Measurements from ENCODE around the gene MCU.
"Not testable (repeated sequence)": the region's sequence is repeated elsewhere in the genome, so short reads cannot be mapped to it uniquely, and the experiment has no call there.

The MCU gene, protein sequence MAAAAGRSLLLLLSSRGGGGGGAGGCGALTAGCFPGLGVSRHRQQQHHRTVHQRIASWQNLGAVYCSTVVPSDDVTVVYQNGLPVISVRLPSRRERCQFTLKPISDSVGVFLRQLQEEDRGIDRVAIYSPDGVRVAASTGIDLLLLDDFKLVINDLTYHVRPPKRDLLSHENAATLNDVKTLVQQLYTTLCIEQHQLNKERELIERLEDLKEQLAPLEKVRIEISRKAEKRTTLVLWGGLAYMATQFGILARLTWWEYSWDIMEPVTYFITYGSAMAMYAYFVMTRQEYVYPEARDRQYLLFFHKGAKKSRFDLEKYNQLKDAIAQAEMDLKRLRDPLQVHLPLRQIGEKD

GRCh38 chr10:72691863-72692743 lies at the start of gene MCU:
TSS of gene MCU (plus strand) at chr10:72692143. CDS start at chr10:72692152, 9 bp downstream.
- peak; percentile 85 to 86 for DNase-seq (ENCODE audit: low read depth in 2 of 2)

GRCh38 chr10:72642318-72642717 lies 49.6 kb upstream of the MCU start:
- no peak for DNase-seq (ENCODE audit: low read depth in 2 of 2)

DNA sequence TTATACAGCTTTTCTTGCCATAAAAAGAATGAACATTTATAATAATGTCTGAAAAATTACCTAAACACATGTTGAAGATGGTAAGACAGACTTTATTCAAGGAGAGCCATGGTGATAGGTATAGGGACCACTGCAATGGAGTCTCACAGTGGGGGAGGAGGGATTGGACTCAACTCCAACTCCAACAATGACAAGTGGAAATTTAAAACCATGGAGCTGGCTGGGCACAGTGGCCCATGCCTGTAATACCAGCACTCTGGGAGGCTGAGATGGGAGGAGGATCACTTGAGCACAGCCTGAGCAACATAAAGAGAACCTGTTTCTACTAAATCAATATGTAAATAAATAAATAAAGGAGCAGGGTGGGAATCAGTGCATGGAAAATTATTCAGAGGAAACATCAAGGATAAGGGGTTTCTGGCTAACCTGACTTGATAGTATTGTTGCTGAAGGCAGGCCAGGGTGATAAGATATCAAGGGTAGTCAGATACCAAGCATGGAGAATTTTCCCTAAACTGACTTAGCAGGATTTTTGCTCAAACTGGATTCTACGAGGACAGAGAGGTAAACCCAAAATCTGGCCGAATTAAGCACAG lies 46.6 kb upstream of the MCU start:
- DNase-seq (ENCODE audit: low read depth in 2 of 2): no peak

- DNase-seq (ENCODE audit: low read depth in 2 of 2): not testable (repeated sequence)
These were observed 45.0 kb upstream of the MCU start for GRCh38 chr10:72646971-72647370.

DNA sequence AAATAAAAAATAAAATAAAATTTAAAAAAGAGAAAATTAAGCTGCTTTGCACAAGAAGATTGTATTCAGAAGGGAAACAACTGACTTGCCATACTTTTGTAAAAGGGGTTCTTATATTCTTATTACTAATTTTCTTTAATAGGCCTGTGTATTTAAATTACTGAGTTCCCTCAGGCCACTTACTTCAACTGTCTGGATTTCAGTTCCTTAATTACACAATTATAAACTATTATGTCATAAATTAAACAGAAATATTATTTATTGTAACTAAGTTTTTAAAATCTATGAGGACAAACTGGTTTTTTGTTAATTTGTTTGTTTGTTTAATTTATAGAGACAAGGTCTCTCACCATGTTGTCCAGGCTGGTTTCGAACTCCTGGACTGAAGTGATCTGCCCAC lies 43.6 kb upstream of the MCU start:
- no peak for DNase-seq (ENCODE audit: low read depth in 2 of 2)

DNA sequence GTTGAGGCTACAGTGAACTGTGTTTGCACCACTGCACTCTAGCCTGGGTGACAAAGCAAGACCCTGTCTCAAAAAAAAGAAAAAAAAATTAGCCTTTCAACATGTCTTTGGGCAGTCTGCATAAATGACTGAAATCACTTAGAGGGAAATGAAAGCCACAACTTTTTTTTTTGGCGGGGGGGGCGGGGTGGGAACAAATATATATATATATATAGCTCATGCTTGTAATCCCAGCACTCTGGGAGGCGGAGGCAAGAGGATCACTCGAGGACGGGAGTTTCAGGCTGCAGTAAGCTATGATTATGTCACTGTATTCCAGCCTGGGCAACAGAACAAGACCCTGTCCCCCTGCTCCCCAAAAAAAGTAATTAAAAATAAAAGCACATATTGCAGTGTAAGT lies 42.7 kb upstream of the MCU start:
- no peak for DNase-seq (ENCODE audit: low read depth in 2 of 2)

- DNase-seq (ENCODE audit: low read depth in 2 of 2): no peak
These were observed 38.4 kb upstream of the MCU start for GRCh38 chr10:72653383-72654096.

GRCh38 chr10:72654720-72655119 lies 37.2 kb upstream of the MCU start:
- DNase-seq (ENCODE audit: low read depth in 2 of 2): no peak

GRCh38 chr10:72658696-72659400 lies 33.1 kb upstream of the MCU start:
- DNase-seq (ENCODE audit: low read depth in 2 of 2): no peak

DNA sequence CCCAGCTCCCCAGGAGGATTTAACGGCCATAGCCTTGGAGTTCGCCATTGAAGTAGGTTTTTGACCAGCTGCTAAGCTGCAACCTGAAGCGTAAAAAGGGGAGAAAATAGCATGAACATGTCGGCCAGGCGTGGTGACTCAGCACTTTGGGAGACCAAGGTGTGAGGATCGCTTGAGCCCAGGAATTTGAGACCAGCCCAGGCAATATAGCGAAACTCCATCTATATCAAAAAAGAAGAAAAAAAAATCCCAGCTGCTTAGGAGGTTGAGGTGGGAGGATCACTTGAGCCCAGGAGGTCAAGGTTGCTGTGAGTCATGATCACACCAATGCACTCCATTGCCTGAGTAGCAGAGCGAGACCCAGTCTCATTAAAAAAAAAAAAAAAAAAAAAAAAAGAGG lies 32.2 kb upstream of the MCU start:
- no peak for DNase-seq (ENCODE audit: low read depth in 2 of 2)

GRCh38 chr10:72660220-72660619 lies 31.7 kb upstream of the MCU start:
- DNase-seq (ENCODE audit: low read depth in 2 of 2): no peak

DNA sequence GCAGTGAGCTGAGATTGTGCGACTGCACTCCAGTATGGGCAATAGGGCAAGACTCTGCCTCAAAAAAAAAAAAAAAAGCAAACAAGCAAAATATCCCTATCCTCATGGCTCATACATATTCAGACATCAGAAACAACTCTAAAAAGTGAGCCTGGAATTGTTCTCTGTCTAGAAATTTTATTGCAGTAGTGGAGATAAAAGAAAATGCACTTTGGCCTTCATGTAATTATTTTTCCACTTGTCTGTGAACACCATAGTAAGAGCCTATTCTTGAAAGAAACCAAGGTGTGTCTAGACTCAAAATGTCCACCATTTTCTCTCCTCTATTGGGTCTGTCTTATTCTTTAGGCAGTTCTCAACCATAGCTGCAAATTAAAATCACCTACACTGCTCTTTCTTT lies 30.5 kb upstream of the MCU start:
- no peak for DNase-seq (ENCODE audit: low read depth in 2 of 2)

GRCh38 chr10:72663971-72664370 lies 28.0 kb upstream of the MCU start:
- DNase-seq (ENCODE audit: low read depth in 2 of 2): no peak

- DNase-seq (ENCODE audit: low read depth in 2 of 2): no peak
These were observed 26.0 kb upstream of the MCU start for GRCh38 chr10:72665925-72666324.

DNA sequence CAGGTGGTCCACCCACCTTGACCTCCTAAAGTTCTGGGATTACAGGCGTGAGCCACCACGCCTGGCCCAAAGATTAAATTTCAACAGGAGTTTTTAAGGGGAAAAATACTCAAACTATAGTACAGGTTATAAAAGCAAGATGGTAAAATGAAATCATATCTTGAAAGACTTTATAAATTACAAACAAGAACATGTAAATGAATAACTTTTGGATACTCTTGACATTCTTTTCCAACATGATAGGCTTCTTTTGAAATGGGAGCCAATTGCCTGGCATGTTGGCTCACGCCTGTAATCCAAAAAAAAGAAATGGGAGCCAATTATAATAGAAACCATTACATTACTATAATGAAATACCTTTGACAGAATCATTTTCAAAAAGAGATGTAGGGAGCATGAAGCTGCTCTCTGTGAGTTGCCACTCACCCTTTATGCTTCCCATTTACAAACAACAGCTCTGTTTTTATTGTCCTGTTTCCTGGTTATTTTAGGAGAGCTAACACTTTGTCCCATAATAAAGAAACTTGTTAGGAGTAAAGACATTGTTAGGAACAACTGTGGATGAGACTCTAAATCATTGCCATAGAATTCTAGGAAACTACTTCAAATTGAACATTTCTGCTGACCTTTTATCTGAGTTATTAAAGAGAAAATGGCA lies 24.6 kb upstream of the MCU start:
- DNase-seq (ENCODE audit: low read depth in 2 of 2): no peak

DNA sequence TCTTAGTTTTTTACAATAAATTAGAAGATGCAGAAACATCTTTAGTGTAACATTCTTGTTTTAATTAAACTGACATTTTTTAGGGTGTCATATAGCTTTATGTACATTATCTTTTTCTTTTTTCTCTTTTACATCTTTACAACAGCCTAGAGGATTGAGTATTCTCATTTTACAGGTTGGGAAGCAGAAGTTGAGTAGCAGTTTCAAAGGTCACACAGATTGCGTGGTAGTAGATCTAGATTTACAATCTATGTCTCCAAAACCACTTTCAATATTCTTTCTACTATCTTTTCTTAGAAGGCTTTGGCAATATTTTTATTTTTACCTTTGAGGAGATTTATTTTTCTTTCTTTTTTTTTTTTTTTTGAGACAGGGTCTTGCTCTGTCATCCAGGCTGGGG lies 18.7 kb upstream of the MCU start:
- DNase-seq (ENCODE audit: low read depth in 2 of 2): no peak

GRCh38 chr10:72674174-72674573 lies 17.8 kb upstream of the MCU start:
- not testable (repeated sequence) for DNase-seq (ENCODE audit: low read depth in 2 of 2)

DNA sequence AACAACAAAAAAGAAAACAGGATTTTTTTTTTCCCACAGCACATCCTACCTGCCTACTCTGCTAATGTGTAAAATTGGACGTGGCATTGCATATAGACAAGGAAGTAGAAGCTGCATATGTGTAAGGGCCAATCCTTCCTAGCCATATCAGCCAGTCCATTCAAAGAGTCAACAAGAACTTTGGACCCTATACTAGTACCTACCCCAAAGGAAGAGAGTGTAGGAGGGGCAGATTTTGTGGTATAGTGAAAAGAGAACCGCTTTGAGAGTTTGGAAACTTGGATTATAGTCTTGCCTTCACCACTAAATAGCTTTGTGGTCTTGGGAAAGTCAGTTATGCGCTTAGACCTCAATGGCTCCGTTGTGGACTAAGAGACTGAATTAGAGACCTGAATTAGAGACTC lies 12.1 kb upstream of the MCU start:
- DNase-seq (ENCODE audit: low read depth in 2 of 2): no peak

- DNase-seq (ENCODE audit: low read depth in 2 of 2): no peak
These were observed 9.3 kb upstream of the MCU start for GRCh38 chr10:72682638-72683037.

GRCh38 chr10:72685264-72685921 lies 6.5 kb upstream of the MCU start:
- DNase-seq (ENCODE audit: low read depth in 2 of 2): no peak
